HEK293T (cell line): Measurements from ENCODE around the gene NEUROD1.
"Not testable (repeated sequence)": the region's sequence is repeated elsewhere in the genome, so short reads cannot be mapped to it uniquely, and the experiment has no call there.

Experiments used
- ARNT ChIP-seq: fragments of 450-650 bp; IDR thresholded peaks from 2 replicates; pipeline ENCODE4 v1.6.1; 2017; ENCODE audit warnings: mild to moderate bottlenecking
- BHLHE40 ChIP-seq: fragments of 450-650 bp; IDR thresholded peaks from 2 replicates; pipeline ENCODE4 v1.6.1; 2016; ENCODE audit warnings: mild to moderate bottlenecking, moderate library complexity, borderline replicate concordance
- CTBP1 ChIP-seq: fragments of 450-650 bp; IDR thresholded peaks from 2 replicates; pipeline ENCODE4 v1.6.1; 2016; ENCODE audit warnings: borderline replicate concordance
- ELF4 ChIP-seq: fragments of 450-650 bp; IDR thresholded peaks from 2 replicates; pipeline ENCODE4 v1.6.1; 2017; ENCODE audit warnings: antibody characterized with exemption
- FOXA1 ChIP-seq: fragments of 450-650 bp; IDR thresholded peaks from 2 replicates; pipeline ENCODE4 v1.6.1; 2016; ENCODE audit warnings: mild to moderate bottlenecking
- FOXK2 ChIP-seq: fragments of 450-650 bp; IDR thresholded peaks from 2 replicates; pipeline ENCODE4 v1.6.1; 2016; ENCODE audit warnings: mild to moderate bottlenecking
- FOXM1 ChIP-seq: fragments of 450-650 bp; IDR thresholded peaks from 2 replicates; pipeline ENCODE4 v1.6.1; 2017; ENCODE audit warnings: mild to moderate bottlenecking, borderline replicate concordance
- L3MBTL2 ChIP-seq: fragments of 450-650 bp; conservative IDR thresholded peaks from 2 replicates; pipeline ENCODE4 v1.6.1; 2016; ENCODE audit warnings: mild to moderate bottlenecking
- NFRKB ChIP-seq: fragments of 450-650 bp; IDR thresholded peaks from 2 replicates; pipeline ENCODE4 v1.6.1; 2016; ENCODE audit warnings: mild to moderate bottlenecking, moderate library complexity
- SP1 ChIP-seq: fragments of 450-650 bp; IDR thresholded peaks from 2 replicates; pipeline ENCODE4 v1.6.1; 2017
- SUZ12 ChIP-seq: fragments of 450-650 bp; IDR thresholded peaks from 2 replicates; pipeline ENCODE4 v1.6.1; 2016; ENCODE audit warnings: mild to moderate bottlenecking
- TARDBP ChIP-seq: fragments of 450-650 bp; IDR thresholded peaks from 2 replicates; pipeline ENCODE4 v1.6.1; 2016
- ZNF384 ChIP-seq: fragments of 450-650 bp; IDR thresholded peaks from 2 replicates; pipeline ENCODE4 v1.6.1; 2016

DNA sequence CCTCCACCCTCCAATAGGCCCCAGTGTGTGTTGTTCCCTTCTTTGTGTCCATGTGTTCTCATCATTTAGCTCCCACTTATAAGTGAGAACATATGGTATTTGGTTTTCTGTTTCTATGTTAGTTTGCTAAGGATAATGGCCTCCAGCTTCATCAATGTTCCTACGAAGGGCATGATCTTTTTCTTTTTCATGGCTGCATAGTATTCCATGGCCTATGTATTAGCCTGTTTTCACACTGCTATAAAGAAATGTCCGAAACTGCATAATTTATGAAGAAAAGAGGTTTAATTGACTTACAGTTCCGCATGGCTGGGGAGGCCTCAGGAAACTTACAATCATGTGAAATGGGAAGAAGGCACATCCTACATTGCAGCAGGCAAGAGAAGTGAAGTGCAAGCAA is 22.2 kb upstream of the NEUROD1 start:
- TF ChIP-seq SP1, BHLHE40, ELF4, FOXM1, NFRKB, FOXK2, TARDBP, ZNF384, SUZ12, ARNT, L3MBTL2, FOXA1, CTBP1: not testable (repeated sequence)
